HAP-1 (cell line): ENCODE measurements around the gene GSC2.
A peak's percentile ranks its signal among the peaks of the same experiment; 100 is the strongest.

Experiments used
- DNase-seq, 2 experiments: peaks; one replicate each; pipeline ENCODE4 v3.0.0-alpha.2; 2016 to 2020; ENCODE audit warnings: low spot score in 2 of 2
- H3K27me3 ChIP-seq: fragments of 250-450 bp; sonication (Bioruptor Pico); 2 replicates; pipeline ENCODE4 v1.5.1; 2020; ENCODE audit warnings: low read depth, mild to moderate bottlenecking, moderate library complexity
- H3K36me3 ChIP-seq: fragments of 250-450 bp; sonication (Bioruptor Pico); replicated peaks from 2 replicates; pipeline ENCODE4 v1.5.1; 2020; ENCODE audit warnings: mild to moderate bottlenecking
- H3K4me1 ChIP-seq: fragments of 250-450 bp; sonication (Bioruptor Pico); 2 replicates; pipeline ENCODE4 v1.5.1; 2020; ENCODE audit warnings: mild to moderate bottlenecking
- H3K4me3 ChIP-seq: fragments of 250-450 bp; sonication (Bioruptor Pico); 2 replicates; pipeline ENCODE4 v1.5.1; 2020; ENCODE audit warnings: mild to moderate bottlenecking, moderate library complexity
- H3K9me3 ChIP-seq: fragments of 250-450 bp; sonication (Bioruptor Pico); 2 replicates; pipeline ENCODE4 v1.5.1; 2020; ENCODE audit warnings: mild to moderate bottlenecking, moderate library complexity
- in situ Hi-C: fragments of 300-500 bp; cut with MboI; formaldehyde crosslinking; loops from 3 replicates; pipeline ENCODE4 v1.14.3; 2020; ENCODE audit warnings: low sequenced_read_pairs, inconsistent platforms, mixed read lengths

The GSC2 gene

GRCh38 chr22:19128946-19129727, 21.0 kb downstream of the GSC2 start:
- no peaks in the 10 kb centered on the region for H3K4me1 ChIP-seq
- in situ Hi-C loops: no loop called here
- H3K4me3 ChIP-seq: no peak overlapping the region

GRCh38 chr22:19128009-19128401, 22.1 kb downstream of the GSC2 start:
- Histone ChIP-seq H3K27me3 (no peaks in the 10 kb centered on the region), H3K4me1 (peaks cover under 1% of the 10 kb centered on the region; the same call in 1 of the 2 replicates), H3K4me3 (no peak overlapping the region), H3K9me3 (no peaks in the 10 kb centered on the region), H3K36me3 (no peaks in the 10 kb centered on the region; the same call in 1 of the 2 replicates)
- no peak for DNase-seq
- in situ Hi-C loops: no loop called here

More at GRCh38 chr22:19128946-19129727, 21.0 kb downstream of the GSC2 start:
- DNase-seq: no peak
- H3K9me3 ChIP-seq: no peaks in the 10 kb centered on the region
- peaks cover 11% of the 10 kb centered on the region for H3K36me3 ChIP-seq
- no peaks in the 10 kb centered on the region for H3K27me3 ChIP-seq

DNA sequence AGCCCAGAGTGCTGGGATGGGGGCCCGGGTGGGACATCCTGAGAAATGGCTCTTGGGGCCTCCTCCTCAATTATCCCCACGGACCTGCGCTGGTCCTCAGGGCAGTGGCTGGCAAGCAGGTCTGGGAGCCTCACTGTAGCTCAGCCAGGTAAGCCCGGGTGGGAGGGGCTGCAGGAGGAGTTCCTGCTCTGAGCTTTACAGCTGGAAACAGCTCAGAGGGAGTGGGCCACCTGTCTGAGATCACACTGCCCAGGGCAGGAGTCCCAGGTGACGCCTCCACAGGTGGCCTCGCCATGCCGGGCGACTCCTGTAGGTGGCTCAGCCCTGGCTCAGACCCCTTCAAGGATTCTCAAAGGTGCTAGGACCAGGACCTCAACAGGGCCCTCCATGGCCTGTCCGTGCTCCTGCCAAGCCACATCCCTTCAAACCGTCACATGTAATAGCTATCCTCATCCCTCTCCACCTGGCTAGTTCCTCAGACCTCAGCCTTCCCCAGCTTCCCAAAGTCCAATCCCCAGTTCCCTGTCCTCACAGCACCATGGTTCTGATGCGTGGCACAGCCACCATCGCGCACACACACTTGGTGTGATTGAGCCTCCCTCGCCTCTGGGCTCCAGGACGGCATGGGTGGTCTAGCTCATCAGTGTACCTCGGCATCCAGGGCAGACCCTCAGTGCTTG, 22.6 kb downstream of the GSC2 start:
- Histone ChIP-seq H3K27me3 (no peaks in the 10 kb centered on the region), H3K4me1 (peaks cover 5% of the 10 kb centered on the region; the same call in 1 of the 2 replicates), H3K9me3 (no peaks in the 10 kb centered on the region), H3K36me3 (no peaks in the 10 kb centered on the region; the same call in 1 of the 2 replicates), H3K4me3 (no peak overlapping the region)
- in situ Hi-C loops: no loop called here
- DNase-seq: no peak

DNA sequence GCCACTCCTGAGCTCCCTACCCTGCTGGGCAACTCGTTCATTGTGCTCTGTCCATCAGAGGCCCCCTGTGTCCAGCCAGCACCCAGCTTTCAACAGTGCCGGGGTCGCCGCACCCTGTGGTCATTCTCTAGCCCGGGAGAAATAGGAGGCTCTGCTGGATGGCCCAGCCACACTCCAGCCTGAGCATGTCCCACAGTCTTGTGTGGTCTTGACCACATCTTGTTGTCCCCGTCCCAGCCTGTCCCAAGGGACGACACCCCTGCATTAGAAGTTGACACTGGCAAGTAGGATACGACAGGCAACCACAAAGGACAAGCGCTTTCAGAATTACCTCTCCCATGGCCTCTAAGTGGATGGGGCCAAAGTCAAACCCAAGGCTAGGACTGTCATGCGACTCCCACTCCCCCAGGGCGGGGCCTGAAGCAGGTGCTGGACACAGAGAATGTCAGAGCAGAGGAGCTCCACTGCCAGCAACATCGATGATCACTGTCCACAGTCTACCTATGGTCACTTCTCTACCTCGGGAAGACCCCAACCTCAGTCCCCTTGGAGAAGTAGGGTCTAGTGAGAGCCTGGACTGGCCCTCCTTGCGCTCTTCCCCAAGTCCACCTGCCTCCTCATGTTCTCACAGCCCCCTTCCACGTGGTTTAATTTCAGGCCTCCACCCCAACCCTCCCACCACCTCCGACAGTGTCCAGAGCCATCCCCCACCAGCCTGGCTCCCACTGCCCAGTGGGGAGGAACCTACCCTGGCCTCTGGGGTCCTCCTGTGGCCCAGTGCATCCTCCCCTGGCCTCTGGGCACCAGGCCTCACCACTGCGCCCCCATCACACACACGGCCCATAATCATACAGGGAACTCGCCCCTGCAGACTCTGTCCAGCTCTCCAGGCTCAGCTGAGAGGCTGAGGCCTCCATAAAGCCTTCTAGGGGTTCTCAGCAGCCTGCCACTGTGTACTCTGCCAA, 23.5 kb downstream of the GSC2 start:
- Histone ChIP-seq H3K9me3 (no peaks in the 10 kb centered on the region), H3K4me3 (no peak overlapping the region), H3K4me1 (peaks cover 5% of the 10 kb centered on the region; the same call in 1 of the 2 replicates), H3K36me3 (no peaks in the 10 kb centered on the region), H3K27me3 (no peaks in the 10 kb centered on the region)
- in situ Hi-C loops: no loop called here
- DNase-seq: no peak

DNA sequence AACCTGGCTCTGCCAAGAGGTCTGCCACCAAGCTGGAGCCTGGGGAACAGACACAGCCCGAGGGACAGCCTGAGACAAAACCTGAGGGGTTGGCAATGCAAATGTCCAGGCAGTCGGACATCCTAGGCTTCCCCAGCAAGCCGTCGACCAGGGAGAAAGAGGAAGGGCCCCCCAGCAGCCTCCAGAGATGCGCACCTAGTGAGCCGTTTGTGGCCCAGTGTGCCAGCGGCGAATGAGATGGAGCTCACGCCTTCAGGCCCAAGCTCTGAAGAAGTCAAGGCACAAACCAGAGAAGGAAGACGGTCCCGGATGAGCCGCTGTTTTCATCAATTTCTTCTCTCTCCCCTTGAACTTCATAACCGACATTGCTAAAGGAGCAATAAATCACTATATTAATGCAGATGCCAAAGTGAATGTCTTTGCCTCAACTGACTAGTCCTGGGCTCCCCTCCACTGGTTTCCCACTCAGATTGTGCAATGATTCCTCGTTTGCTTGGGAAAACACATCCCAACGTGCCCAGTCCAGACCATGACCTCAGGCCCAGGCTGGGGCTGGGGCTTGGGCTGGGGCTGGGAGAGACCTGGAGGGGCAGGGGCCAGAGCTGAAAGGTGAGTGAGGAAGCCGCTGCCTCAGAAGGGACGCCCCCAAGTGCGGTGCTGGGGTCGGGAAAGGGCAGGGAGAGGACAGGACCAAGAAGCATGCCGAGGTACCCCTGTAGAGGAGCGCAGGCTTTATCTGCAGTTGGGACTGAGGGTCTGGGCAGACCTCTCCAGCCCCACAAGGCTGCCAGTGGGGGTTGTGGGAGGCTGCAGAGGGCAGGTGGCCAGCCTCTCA, 24.4 kb downstream of the GSC2 start:
- Histone ChIP-seq H3K27me3 (no peaks in the 10 kb centered on the region), H3K4me3 (no peak overlapping the region), H3K36me3 (no peaks in the 10 kb centered on the region), H3K4me1 (peaks cover 8% of the 10 kb centered on the region), H3K9me3 (no peaks in the 10 kb centered on the region)
- in situ Hi-C loops: no loop called here
- no peak for DNase-seq

GRCh38 chr22:19125011-19125410, 25.1 kb downstream of the GSC2 start:
- in situ Hi-C loops: no loop called here
- Histone ChIP-seq H3K9me3 (no peaks in the 10 kb centered on the region), H3K27me3 (no peaks in the 10 kb centered on the region)

DNA sequence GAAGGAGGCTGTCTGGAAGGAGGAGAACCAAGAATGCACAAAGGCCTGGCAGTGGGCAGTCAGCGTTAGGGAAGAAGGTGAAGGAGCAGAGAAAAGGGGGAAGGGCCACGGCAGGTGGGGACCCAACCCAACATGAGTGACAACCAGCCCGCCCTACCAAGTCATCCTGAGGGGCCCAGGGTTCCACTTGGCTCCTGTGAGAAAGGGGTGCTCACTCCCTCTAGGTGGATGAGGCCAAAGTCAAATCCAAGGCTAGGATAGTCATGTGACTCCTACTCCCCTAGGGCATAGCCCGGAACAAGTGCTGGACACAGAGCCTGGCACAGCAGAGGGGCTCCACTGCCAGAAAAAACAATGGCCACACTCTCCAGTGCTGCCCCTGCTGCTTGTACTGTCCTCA, 25.7 kb downstream of the GSC2 start:
- no peaks in the 10 kb centered on the region for H3K9me3 ChIP-seq
- in situ Hi-C loops: no loop called here
- H3K4me1 ChIP-seq: peaks cover 15% of the 10 kb centered on the region
- DNase-seq: no peak
- H3K36me3 ChIP-seq: no peaks in the 10 kb centered on the region; the same call in 1 of the 2 replicates
- H3K4me3 ChIP-seq: no peak overlapping the region
- H3K27me3 ChIP-seq: no peaks in the 10 kb centered on the region

More at GRCh38 chr22:19125011-19125410, 25.1 kb downstream of the GSC2 start:
- no peak overlapping the region for H3K4me3 ChIP-seq
- H3K36me3 ChIP-seq: no peaks in the 10 kb centered on the region; the same call in 1 of the 2 replicates
- no peak for DNase-seq
- peaks cover 13% of the 10 kb centered on the region for H3K4me1 ChIP-seq

- no peak for DNase-seq
- no peaks in the 10 kb centered on the region for H3K9me3 ChIP-seq
- no peak overlapping the region for H3K4me3 ChIP-seq
- H3K36me3 ChIP-seq: peaks cover 4% of the 10 kb centered on the region; the same call in 1 of the 2 replicates
- H3K27me3 ChIP-seq: no peaks in the 10 kb centered on the region
- in situ Hi-C loops: no loop called here
- peaks cover 15% of the 10 kb centered on the region for H3K4me1 ChIP-seq
Observed at GRCh38 chr22:19123936-19124335, 26.2 kb downstream of the GSC2 start.

GRCh38 chr22:19122752-19123492, 27.2 kb downstream of the GSC2 start:
- H3K36me3 ChIP-seq: peaks cover 5% of the 10 kb centered on the region; the same call in 1 of the 2 replicates
- in situ Hi-C loops: no loop called here
- H3K27me3 ChIP-seq: no peaks in the 10 kb centered on the region
- H3K9me3 ChIP-seq: no peaks in the 10 kb centered on the region
- H3K4me1 ChIP-seq: peaks cover 15% of the 10 kb centered on the region
- DNase-seq: peak; percentile 18 to 48
- H3K4me3 ChIP-seq: peak overlapping the region; percentile 95

- Histone ChIP-seq H3K4me3 (peak within 1 kb of the TSS; percentile 95), H3K36me3 (peaks cover 8% of the 10 kb centered on the region; the same call in 1 of the 2 replicates), H3K9me3 (no peaks in the 10 kb centered on the region), H3K27me3 (no peaks in the 10 kb centered on the region), H3K4me1 (peaks cover 15% of the 10 kb centered on the region)
- in situ Hi-C loops: no loop called here
- peak; percentile 95 to 98 for DNase-seq
Observed at GRCh38 chr22:19122143-19122751, 27.8 kb downstream of the GSC2 start, which contains the start of gene DGCR2. DGCR2 (minus strand) TSS chr22:19122412; CDS start chr22:19122206, 206 bp downstream.

DNA sequence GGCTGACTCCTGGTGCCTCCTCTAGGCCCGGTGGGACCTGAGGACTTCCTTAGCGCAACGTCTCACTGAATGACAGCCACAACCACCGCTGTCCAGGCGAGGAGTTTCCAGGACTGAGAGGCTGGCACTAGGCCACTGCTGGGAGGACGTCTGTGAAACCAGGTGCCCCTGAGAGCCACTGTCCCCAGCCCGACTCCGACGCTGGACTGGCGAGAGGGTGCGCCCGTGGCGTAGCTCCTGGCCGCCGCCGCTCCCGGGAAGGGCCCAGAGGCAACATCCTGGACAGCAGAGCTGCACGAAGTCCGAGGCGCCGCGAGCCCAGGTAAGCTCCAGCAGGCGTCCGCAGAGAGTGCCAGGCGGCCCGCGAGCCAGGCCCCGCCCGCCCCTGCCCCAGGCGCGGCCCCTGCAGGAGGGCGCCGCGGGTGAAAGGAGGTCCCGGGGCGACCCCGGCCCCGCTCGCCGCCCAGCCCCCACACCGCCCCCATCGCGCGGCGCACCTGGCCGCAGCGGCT, 28.4 kb downstream of the GSC2 start:
- H3K4me3 ChIP-seq: peak overlapping the region; percentile 95
- H3K4me1 ChIP-seq: peaks cover 15% of the 10 kb centered on the region
- peaks cover 8% of the 10 kb centered on the region; the same call in 1 of the 2 replicates for H3K36me3 ChIP-seq
- H3K27me3 ChIP-seq: no peaks in the 10 kb centered on the region
- no peaks in the 10 kb centered on the region for H3K9me3 ChIP-seq
- in situ Hi-C loops: no loop called here
- peak; percentile 14 to 51 for DNase-seq
